H9 (cell line): ENCODE measurements around the gene RPS15. TPM values are rescaled to one million over a fixed set of nuclear protein-coding genes. Genes with fewer than 3 reads are reported as not detected.
A peak's percentile ranks its signal among the peaks of the same experiment; 100 is the strongest.

Experiments
- DNase-seq: peaks from one replicate; pipeline ENCODE4 v3.0.0-alpha.2; 2017
- H2AFZ ChIP-seq: one replicate; pipeline ENCODE4 v1.6.1; 2013; ENCODE audit warnings: mild to moderate bottlenecking, low read length, control low read depth, moderate library complexity
- H2AK5ac ChIP-seq: 2 replicates; pipeline ENCODE4 v1.6.1; 2013; ENCODE audit warnings: low read length, control low read depth, mixed read lengths; ENCODE audit not compliant: insufficient read length
- H2BK120ac ChIP-seq: one replicate; pipeline ENCODE4 v1.6.1; 2013; ENCODE audit warnings: low read depth, mild to moderate bottlenecking, low read length, control low read depth, inconsistent platforms; ENCODE audit not compliant: poor library complexity, severe bottlenecking
- H2BK12ac ChIP-seq: 2 replicates; pipeline ENCODE4 v1.6.1; 2013; ENCODE audit warnings: low read length, control low read depth, mixed read lengths, low read depth; ENCODE audit not compliant: insufficient read length
- H2BK15ac ChIP-seq: 2 replicates; pipeline ENCODE4 v1.6.1; 2013; ENCODE audit warnings: low read depth, low read length, control low read depth
- H2BK20ac ChIP-seq: one replicate; pipeline ENCODE4 v1.6.1; 2013; ENCODE audit warnings: low read depth, mild to moderate bottlenecking, low read length, control low read depth, inconsistent platforms; ENCODE audit not compliant: poor library complexity, severe bottlenecking
- H2BK5ac ChIP-seq: 2 replicates; pipeline ENCODE4 v1.6.1; 2013; ENCODE audit warnings: low read length, control low read depth, mixed read lengths; ENCODE audit not compliant: insufficient read length
- H3K14ac ChIP-seq: 2 replicates; pipeline ENCODE4 v1.6.1; 2013; ENCODE audit warnings: low read length, control low read depth; ENCODE audit not compliant: insufficient read depth
- H3K18ac ChIP-seq: 2 replicates; pipeline ENCODE4 v1.6.1; 2013; ENCODE audit warnings: low read depth, mild to moderate bottlenecking, mixed read lengths, low read length, control low read depth; ENCODE audit not compliant: insufficient read length
- H3K23ac ChIP-seq: 2 replicates; pipeline ENCODE4 v1.6.1; 2013; ENCODE audit warnings: low read length, control low read depth, mixed read lengths, low read depth; ENCODE audit not compliant: insufficient read length
- H3K23me2 ChIP-seq: 2 replicates; pipeline ENCODE4 v1.6.1; 2013; ENCODE audit warnings: low read depth, mild to moderate bottlenecking, mixed read lengths, low read length, control low read depth; ENCODE audit not compliant: insufficient read length, poor library complexity, severe bottlenecking
- H3K27ac ChIP-seq: 2 replicates; pipeline ENCODE4 v1.5.1; 2013; ENCODE audit warnings: low read length, control low read depth, mixed read lengths, low read depth; ENCODE audit not compliant: insufficient read length
- H3K27me3 ChIP-seq: 2 replicates; pipeline ENCODE4 v1.6.1; 2013; ENCODE audit warnings: low read length, control low read depth, inconsistent platforms; ENCODE audit not compliant: insufficient read depth
- H3K4ac ChIP-seq: 2 replicates; pipeline ENCODE4 v1.6.1; 2013; ENCODE audit warnings: low read depth, mild to moderate bottlenecking, control low read depth, inconsistent platforms, low read length, moderate library complexity
- H3K4me1 ChIP-seq: 2 replicates; pipeline ENCODE4 v1.6.1; 2013; ENCODE audit warnings: low read length, control low read depth, inconsistent platforms; ENCODE audit not compliant: insufficient read depth
- H3K4me2 ChIP-seq: 2 replicates; pipeline ENCODE4 v1.6.1; 2013; ENCODE audit warnings: low read length, control low read depth, mixed read lengths; ENCODE audit not compliant: insufficient read length, insufficient read depth
- H3K56ac ChIP-seq: 2 replicates; pipeline ENCODE4 v1.6.1; 2013; ENCODE audit warnings: low read depth, mild to moderate bottlenecking, mixed read lengths, low read length, control low read depth; ENCODE audit not compliant: insufficient read length
- H3K79me1 ChIP-seq: 2 replicates; pipeline ENCODE4 v1.6.1; 2013; ENCODE audit warnings: low read depth, mild to moderate bottlenecking, moderate library complexity, low read length, control low read depth, inconsistent platforms; ENCODE audit not compliant: insufficient read depth, poor library complexity, severe bottlenecking
- H3K79me2 ChIP-seq: 2 replicates; pipeline ENCODE4 v1.6.1; 2013; ENCODE audit warnings: low read length, control low read depth, inconsistent platforms; ENCODE audit not compliant: insufficient read depth
- H3K9ac ChIP-seq: 2 replicates; pipeline ENCODE4 v1.6.1; 2013; ENCODE audit warnings: low read length, control low read depth, mixed read lengths; ENCODE audit not compliant: insufficient read length; ENCODE audit errors: extremely low read depth
- H3K9me3 ChIP-seq: one replicate; pipeline ENCODE4 v1.6.1; 2013; ENCODE audit warnings: low read depth, low read length, inconsistent platforms; ENCODE audit not compliant: control insufficient read depth
- H3T11ph ChIP-seq: one replicate; pipeline ENCODE4 v1.6.1; 2013; ENCODE audit warnings: mild to moderate bottlenecking, low read length, control low read depth, inconsistent platforms
- H4K20me1 ChIP-seq: one replicate; pipeline ENCODE4 v1.6.1; 2013; ENCODE audit not compliant: control insufficient read depth, insufficient read length, insufficient read depth
- H4K5ac ChIP-seq: 2 replicates; pipeline ENCODE4 v1.6.1; 2013; ENCODE audit warnings: low read depth, mild to moderate bottlenecking, mixed read lengths, low read length, control low read depth; ENCODE audit not compliant: insufficient read length
- H4K8ac ChIP-seq: replicated peaks from 2 replicates; pipeline ENCODE4 v1.6.1; 2013; ENCODE audit warnings: low read length, control low read depth, mixed read lengths, low read depth; ENCODE audit not compliant: insufficient read length
- H4K91ac ChIP-seq: 2 replicates; pipeline ENCODE4 v1.6.1; 2013; ENCODE audit warnings: low read depth, mild to moderate bottlenecking, moderate library complexity, mixed read lengths, low read length, control low read depth; ENCODE audit not compliant: insufficient read length
- H3K27ac Mint-ChIP-seq, 3 experiments: 2 replicates in 2 of 3; 3 replicates in 1 of 3; pipeline ENCODE4 v1.8.0; 2020 to 2021; ENCODE audit warnings: mixed read lengths in 3 of 3, mild to moderate bottlenecking in 1 of 3, moderate library complexity in 1 of 3
- H3K27me3 Mint-ChIP-seq: 2 replicates; pipeline ENCODE4 v1.8.0; 2021; ENCODE audit warnings: low read depth, mild to moderate bottlenecking, moderate library complexity, mixed read lengths
- H3K36me3 Mint-ChIP-seq, 3 experiments: 2 replicates in 2 of 3; 3 replicates in 1 of 3; pipeline ENCODE4 v1.8.0; 2020 to 2021; ENCODE audit warnings: low read depth in 3 of 3, mixed read lengths in 3 of 3; ENCODE audit not compliant: insufficient read depth in 1 of 3
- H3K4me1 Mint-ChIP-seq, 2 experiments: 2 replicates each; pipeline ENCODE4 v1.8.0; 2020; ENCODE audit warnings: mixed read lengths in 2 of 2
- H3K4me3 Mint-ChIP-seq, 2 experiments: 2 replicates in 1 of 2; 3 replicates in 1 of 2; pipeline ENCODE4 v1.8.0; 2020 to 2021; ENCODE audit warnings: mild to moderate bottlenecking in 2 of 2, mixed read lengths in 2 of 2, moderate library complexity in 1 of 2
- H3K9me3 Mint-ChIP-seq, 2 experiments: 2 replicates in 1 of 2; 3 replicates in 1 of 2; pipeline ENCODE4 v1.8.0; 2020; ENCODE audit warnings: mild to moderate bottlenecking in 2 of 2, mixed read lengths in 2 of 2, moderate library complexity in 1 of 2
- CTCF ChIP-seq: fragments of 200-600 bp; sonication (generic); conservative IDR thresholded peaks from 3 replicates; pipeline ENCODE4 v1.8.0; 2021; ENCODE audit warnings: antibody characterized with exemption, mild to moderate bottlenecking
- WGBS: extraction: QIAGEN DNeasy Blood & Tissue Kit; methylation state at CpG from one replicate; pipeline ENCODE4 v1.1.7; 2013; ENCODE audit warnings: missing lambda C conversion rate, low lambda C conversion rate, mixed read lengths; ENCODE audit not compliant: insufficient read length; ENCODE audit errors: extremely low coverage; 5-methylcytosine and 5-hydroxymethylcytosine counted together
- total RNA-seq: library from RNA; stranded (reverse); gene quantifications from 2 replicates; pipeline ENCODE4 v1.2.1, GENCODE V29; 2021

The RPS15 gene
- total RNA-seq, 1 experiment from 2014 or later = 1,628 TPM

DNA sequence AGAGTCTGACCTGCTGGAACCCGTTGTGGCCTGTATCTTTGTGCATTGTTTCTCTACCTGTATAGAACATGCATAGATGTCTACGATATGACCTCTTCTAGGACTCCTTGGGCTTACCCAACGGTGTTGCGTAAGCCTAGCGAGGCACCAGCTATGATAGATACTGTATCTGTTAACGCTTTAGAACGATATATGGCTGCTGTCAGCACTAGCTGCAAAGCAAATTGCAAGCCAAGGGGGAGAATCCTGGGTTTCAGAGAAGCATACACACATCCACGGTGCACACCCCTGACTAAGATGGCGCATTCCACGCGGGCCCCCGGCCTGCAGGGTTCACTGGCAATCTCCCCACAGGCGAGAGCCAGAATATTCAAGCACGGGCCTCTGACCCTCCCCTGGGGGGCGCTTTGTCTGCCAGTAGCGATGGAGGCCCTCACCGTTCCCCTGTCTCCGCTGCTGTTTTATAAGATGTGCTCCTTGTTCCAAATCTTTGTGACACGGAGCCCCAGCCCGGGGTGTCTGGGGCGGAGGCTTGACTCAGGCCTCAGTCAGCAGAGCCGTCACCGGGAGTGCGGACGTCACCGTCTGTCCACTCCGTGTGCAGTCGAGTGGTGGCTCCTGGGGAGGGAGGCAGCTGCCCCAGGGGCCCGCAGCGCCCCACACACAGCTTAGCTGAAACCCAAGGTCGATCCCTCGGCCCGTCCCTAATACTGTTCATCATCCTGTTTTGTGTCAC is 12.9 kb upstream of the RPS15 start:
- Histone ChIP-seq H3K79me2 (no peaks in the 10 kb centered on the region; the same call in 1 of the 2 replicates), H4K91ac (no peak overlapping the region), H4K5ac (no peak overlapping the region), H2BK5ac (no peak overlapping the region), H4K8ac (no peak overlapping the region), H2BK120ac (no peak overlapping the region), H3K23me2 (peaks cover 6% of the 10 kb centered on the region), H4K20me1 (no peaks in the 10 kb centered on the region), H3K9me3 (no peaks in the 10 kb centered on the region), H3K27ac (no peak overlapping the region), H3K23ac (no peak overlapping the region), H2AFZ (no peak overlapping the region), H3K4ac (no peak overlapping the region), H2BK15ac (no peak overlapping the region), H3T11ph (no peak overlapping the region), H3K18ac (no peak overlapping the region), H3K14ac (no peak overlapping the region), H2AK5ac (no peak overlapping the region), H3K56ac (no peak overlapping the region), H3K79me1 (peaks cover 3% of the 10 kb centered on the region), H3K4me1 (no peaks in the 10 kb centered on the region), H2BK12ac (no peak overlapping the region), H3K27me3 (no peaks in the 10 kb centered on the region), H2BK20ac (no peak overlapping the region), H3K9ac (no peak overlapping the region), H3K4me2 (no peak overlapping the region)
- Mint-ChIP-seq H3K36me3 (peaks cover 22 to 79% (median 68%) of the 10 kb centered on the region in 3 experiments), H3K27me3 (no peaks in the 10 kb centered on the region), H3K27ac (peak overlapping the region in 1 of 3 experiments; percentile 51; a peak in 3 of 7 replicates), H3K4me1 (peaks cover 0 to 20% of the 10 kb centered on the region in 2 experiments; a peak in 2 of 4 replicates), H3K9me3 (no peaks in the 10 kb centered on the region), H3K4me3 (no peak overlapping the region)
- DNase-seq = no peak
- TF ChIP-seq CTCF = no peak
- no CpG with 5 or more reads among the region's 33 CpGs for WGBS
